Left lobe of liver (tissue), 2 donors: Measurements from ENCODE around the gene CHI3L1. TPM values are rescaled to one million over a fixed set of nuclear protein-coding genes. Genes with fewer than 3 reads are reported as not detected.

Source experiments
- ATAC-seq: fragments of 200-7000 bp; cut with Tn5 transposase; one replicate; pipeline ENCODE4 v1.9.1; 2020; ENCODE audit warnings: mild to moderate bottlenecking, moderate library complexity
- DNase-seq: peaks from one replicate; pipeline ENCODE4 v3.0.0-alpha.2; 2020; ENCODE audit warnings: low spot score
- total RNA-seq: library from RNA; stranded (reverse); gene quantifications from one replicate; pipeline ENCODE4 v1.2.1, GENCODE V29; 2021
- donor health status: DM: no; HTN: no; CAD: no; lungs with moderate emphysema.
- donor health status: DM: no; HTN: yes; CAD: no.

CHI3L1 gene
- total RNA-seq, 1 donor from 2014 or later = 60.6 TPM

- DNase-seq = no peak
- no peak for ATAC-seq
These were observed 16.6 kb downstream of the CHI3L1 start for GRCh38 chr1:203169770-203170520.

DNA sequence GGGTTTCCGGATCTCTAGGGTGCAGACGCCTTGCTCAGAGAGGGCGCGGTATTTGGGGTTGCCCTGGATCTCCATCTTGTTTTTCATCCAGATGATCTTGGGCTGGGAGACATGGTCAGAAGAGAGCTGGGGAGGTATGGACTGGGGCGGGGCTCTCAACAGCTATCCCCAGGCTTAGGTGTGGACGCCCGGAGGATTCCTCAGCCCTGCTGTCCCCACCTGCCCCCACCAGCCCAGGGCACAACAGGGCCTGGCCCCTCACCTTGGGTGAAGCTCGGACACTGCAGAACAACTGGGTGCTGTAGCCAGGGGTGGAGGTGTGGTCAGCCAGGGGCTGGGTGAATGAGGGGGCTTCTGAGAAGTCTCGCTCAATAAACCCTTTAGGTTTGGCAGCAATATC is 17.5 kb downstream of the CHI3L1 start:
- DNase-seq = no peak

DNA sequence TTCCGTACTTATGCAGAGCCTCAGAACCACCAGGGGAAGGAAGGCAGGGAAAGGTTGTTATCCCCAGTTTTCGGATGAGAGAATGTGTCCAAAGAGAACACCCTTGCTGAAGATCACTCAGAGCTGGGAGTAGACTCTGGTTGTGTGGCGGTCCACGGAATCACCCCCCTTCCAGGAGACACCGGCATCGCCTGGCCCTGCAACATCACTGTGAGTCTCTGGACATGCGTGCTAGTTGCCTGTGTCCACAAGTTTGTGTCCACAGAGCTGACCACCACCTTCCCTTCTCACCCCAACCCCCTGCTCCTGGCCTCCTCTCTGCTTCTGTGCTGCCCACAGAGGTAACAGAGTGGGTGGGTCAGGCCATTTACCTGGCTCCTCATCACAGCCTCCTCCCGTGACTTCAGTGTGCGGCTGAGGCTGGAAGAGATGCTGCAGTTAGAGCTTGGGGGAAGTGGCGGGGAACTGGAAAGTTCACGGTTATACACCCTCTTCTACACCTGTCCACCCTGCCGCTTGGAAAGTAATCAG is 18.2 kb downstream of the CHI3L1 start:
- no peak for ATAC-seq
- DNase-seq = no peak

More for the DNA sequence above, 17.5 kb downstream of the CHI3L1 start:
- no peak for ATAC-seq

GRCh38 chr1:203167913-203168200 is 18.6 kb downstream of the CHI3L1 start:
- ATAC-seq (no peak), DNase-seq (no peak)

DNA sequence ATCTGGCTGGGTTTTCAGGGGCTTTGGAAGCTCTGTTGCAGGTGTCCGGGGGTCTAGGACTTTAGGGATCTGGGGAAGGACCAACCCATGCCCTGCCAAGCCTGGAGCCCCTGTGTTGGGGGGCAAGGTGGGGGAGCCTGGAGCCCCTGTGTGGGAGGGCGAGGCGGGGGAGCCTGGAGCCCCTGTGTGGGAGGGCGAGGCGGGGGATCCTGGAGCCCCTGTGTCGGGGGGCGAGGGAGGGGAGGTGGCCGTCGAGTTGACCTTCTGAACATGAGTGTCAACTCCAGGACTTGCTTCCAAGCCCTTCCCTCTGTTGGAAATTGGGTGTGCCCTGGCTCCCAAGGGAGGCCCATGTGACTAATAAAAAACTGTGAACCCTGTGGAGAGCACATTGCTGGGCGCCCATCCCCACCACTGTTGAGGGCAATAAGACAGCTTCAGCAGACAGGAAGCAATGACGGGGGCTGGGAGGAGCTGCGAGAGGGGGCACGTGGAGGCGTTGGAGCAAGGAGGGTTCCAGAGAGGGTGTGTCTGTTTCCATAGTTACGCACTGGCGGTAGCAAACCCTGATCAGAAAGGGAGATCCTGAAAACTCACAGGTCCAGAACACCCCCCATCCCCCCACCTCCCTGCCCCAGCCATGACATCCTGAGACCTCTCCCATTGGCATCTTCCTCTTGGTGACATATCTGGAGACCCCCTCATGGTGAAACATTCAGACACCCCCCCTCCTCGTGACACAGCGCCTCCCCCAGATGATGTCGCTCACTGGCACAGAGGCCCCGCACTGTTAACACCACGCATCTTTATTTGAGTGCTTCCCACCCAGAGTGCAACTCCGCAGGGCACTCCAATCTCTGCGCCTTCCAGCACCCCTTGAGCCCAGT is 19.2 kb downstream of the CHI3L1 start:
- DNase-seq (no peak), ATAC-seq (no peak)

- DNase-seq = peak; percentile 68
- ATAC-seq = peak; percentile 98
These were observed 20.1 kb downstream of the CHI3L1 start for GRCh38 chr1:203166192-203166940.

- DNase-seq (no peak), ATAC-seq (no peak)
These were observed 20.7 kb downstream of the CHI3L1 start for GRCh38 chr1:203165800-203166161.

- no peak for DNase-seq
- ATAC-seq = no peak
These were observed 21.3 kb downstream of the CHI3L1 start for GRCh38 chr1:203165101-203165799.

DNA sequence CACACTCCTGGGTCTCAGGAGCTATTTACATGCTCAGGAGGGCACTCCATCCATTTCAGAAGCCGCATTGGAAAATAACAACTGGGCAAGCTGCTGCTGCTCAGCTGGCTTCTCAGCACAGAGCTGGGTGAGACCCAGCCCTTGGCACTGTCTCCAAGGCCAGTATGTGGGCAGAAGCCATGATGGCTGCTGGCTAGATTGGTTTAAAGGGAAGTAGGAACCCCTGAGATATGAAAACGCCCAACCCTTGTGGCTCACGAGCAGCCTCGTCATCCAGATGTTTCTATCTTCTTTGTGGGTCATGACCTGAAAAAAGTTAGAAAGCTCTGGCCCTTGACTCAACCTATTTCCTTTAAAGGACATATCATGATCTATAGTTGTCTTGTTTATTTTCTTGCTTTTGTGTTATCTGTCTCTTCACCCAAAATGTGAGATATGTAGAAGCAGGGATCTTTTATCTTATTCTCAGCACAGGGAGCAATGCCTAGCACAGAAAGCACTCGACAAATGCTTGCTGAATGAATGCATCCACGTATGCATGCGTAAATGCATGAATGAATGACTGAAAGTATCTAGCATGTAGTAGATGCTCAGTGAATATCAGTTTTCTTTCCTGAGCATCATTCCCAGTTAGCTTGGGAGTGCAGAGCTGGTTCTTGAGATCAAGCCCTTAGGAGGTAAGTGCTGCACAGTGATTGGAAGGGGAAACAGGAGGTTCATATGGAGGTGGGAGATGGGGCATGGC is 22.4 kb downstream of the CHI3L1 start:
- ATAC-seq (no peak), DNase-seq (no peak)

DNA sequence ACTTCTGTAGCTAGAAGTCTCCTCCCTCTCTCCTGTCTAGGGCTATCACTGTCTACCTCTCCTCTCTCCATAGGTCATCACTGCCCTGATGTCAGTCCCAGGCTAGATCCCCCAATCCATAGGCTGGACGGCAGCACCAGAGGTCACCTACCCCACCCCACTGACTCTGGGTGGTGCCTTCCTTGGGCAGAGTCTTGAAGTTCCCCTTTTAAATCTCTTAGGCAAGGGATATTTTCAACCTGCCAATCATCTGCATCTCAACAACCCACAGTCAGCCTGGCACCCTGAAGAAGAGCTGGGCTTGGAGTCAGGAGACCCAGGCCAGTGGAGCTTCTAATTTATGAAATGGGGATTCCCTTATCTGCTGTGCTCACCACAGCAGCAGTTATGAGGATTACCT is 24.1 kb downstream of the CHI3L1 start:
- ATAC-seq (no peak), DNase-seq (no peak)

DNA sequence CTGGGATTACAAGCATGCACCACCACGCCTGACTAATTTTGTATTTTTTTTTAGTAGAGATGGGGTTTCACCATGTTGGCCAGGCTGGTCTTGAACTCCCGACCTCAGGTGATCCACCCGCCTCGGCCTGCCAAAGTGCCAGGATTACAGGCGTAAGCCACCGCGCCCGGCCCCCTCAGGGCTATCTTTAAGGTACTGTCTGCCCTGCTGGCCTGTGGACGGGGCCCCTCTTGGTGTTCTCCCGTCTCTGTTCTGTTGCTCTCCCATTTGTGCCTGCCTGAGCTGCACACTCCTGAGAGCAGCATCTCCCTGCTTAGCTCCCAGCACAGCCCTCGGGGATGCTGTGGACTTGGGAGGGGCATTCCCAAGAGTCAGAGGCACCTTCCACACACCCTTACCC is 24.8 kb downstream of the CHI3L1 start:
- ATAC-seq = no peak
- DNase-seq = no peak

DNA sequence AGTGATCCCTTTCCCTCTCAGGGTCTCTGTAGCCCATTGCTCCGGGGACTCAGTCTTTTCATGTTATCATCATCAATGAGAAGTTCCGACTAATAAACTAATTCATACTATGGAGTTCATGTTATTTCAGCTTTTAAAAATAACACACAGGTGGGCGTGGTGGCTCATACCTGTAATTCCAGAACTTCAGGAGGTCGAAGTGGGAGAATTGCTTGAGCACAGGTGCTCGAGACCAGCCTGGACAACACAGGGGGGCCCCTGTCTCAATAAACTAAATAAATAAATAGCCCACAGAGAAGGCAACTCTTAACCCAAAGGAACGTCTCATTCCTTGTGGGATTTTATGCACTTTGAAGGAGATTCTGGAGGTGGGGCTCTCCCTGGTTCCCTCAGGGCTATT is 25.3 kb downstream of the CHI3L1 start:
- DNase-seq = no peak
- no peak for ATAC-seq

DNA sequence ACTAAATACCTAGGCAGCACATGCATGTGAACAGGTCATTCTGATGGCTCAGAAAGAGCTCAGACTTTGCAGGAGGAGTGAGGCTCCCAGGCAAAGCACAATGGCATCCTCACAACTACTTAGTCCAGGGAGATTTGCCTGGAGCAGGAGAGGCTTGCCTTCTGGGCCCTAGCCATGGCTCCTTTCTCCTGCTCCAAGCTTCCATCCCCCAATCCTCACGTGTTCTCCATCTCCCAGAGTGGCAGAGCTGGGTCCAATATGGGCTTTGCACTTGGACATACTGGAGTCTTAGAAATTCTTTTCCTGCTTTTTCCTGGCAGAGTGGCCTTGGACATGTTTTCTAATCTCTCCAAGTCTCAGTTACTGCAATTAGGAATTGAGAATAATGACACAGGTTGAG is 26.7 kb downstream of the CHI3L1 start:
- no peak for ATAC-seq
- DNase-seq = no peak

DNA sequence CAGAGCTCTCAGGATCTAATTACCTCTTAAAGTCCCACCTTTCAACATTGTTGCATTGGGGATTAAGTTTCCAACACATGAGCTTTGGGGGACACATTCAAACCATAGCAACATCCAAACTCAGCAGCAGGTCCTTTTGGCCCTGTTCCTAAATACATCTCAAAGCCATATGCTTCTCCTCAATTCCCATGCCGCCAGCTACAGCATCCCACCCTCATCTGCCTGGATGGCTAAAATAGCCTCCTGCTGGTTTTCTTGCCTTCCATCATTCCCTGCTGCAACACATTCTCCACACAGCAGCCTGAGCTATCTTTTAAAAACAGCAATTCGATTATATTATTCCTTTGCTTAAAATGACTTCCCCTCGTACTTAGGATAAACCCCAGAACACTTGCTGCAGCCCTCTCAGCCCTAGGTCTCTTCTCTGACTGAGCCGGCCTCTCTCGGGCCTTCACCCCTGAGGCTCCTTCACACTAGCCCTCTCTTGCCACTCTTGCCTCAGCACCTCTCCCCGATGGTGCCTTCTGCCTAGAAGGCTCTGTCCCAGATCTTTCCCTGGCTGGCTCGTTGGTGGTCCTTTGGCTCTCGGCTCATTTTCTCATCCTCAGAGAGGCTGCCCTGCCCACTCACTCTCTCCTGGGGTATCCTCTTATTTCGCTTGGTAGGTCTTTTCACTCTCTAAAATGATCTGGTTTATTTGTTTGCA is 27.4 kb downstream of the CHI3L1 start:
- no peak for DNase-seq
- no peak for ATAC-seq

GRCh38 chr1:203158423-203158822 is 28.1 kb downstream of the CHI3L1 start:
- ATAC-seq (no peak), DNase-seq (no peak)

- no peak for DNase-seq
- no peak for ATAC-seq
These were observed 30.2 kb downstream of the CHI3L1 start for GRCh38 chr1:203156280-203156679.

- DNase-seq (no peak), ATAC-seq (no peak)
These were observed 32.3 kb downstream of the CHI3L1 start for GRCh38 chr1:203153989-203154821.
